Measurements from ENCODE around the gene KLK10.

KLK10 gene

GRCh38 chr19:51019544-51019925, at the start of gene KLK10:
KLK10 (minus strand) TSS chr19:51019709; CDS start chr19:51019130, 579 bp downstream.
- DNase-seq, result no peak

GRCh38 chr19:51066393-51067186, 47.1 kb upstream of the KLK10 start:
- DNase-seq, result no peak

- no peak for DNase-seq
These were observed 45.9 kb upstream of the KLK10 start for GRCh38 chr19:51065221-51065960.

GRCh38 chr19:51064534-51065220, 45.2 kb upstream of the KLK10 start, which contains the start of gene KLK13:
KLK13 (minus strand) TSS chr19:51065092; CDS start chr19:51065067, 25 bp downstream.
- DNase-seq, result no peak

- no peak for DNase-seq
These were observed 44.2 kb upstream of the KLK10 start for GRCh38 chr19:51063664-51064063.

GRCh38 chr19:51060973-51061372, 41.5 kb upstream of the KLK10 start:
- DNase-seq, result no peak

- DNase-seq, result no peak
These were observed 40.8 kb upstream of the KLK10 start for GRCh38 chr19:51060336-51060735.

GRCh38 chr19:51059715-51060114, 40.2 kb upstream of the KLK10 start:
- DNase-seq, result no peak

GRCh38 chr19:51055866-51056265, 36.4 kb upstream of the KLK10 start:
- no peak for DNase-seq

- DNase-seq, result no peak
These were observed 27.5 kb upstream of the KLK10 start for GRCh38 chr19:51047031-51047335.

GRCh38 chr19:51044327-51044726, 24.8 kb upstream of the KLK10 start:
- no peak for DNase-seq

- DNase-seq, result no peak
These were observed 24.0 kb upstream of the KLK10 start for GRCh38 chr19:51043497-51043896.

- DNase-seq, result no peak
These were observed 20.6 kb upstream of the KLK10 start for GRCh38 chr19:51040151-51040550.

- no peak for DNase-seq
These were observed 17.0 kb upstream of the KLK10 start for GRCh38 chr19:51036519-51036918.

- DNase-seq, result no peak
These were observed 15.2 kb upstream of the KLK10 start, which contains the start of gene KLK12 for GRCh38 chr19:51034704-51035103. KLK12 (minus strand) TSS chr19:51035002; CDS start chr19:51034621, 381 bp downstream.

GRCh38 chr19:51031880-51032225, 12.3 kb upstream of the KLK10 start:
- no peak for DNase-seq

- no peak for DNase-seq
These were observed 11.8 kb upstream of the KLK10 start for GRCh38 chr19:51031220-51031879.

GRCh38 chr19:51030631-51031030, 11.1 kb upstream of the KLK10 start:
- no peak for DNase-seq

GRCh38 chr19:51029718-51030117, 10.2 kb upstream of the KLK10 start:
- no peak for DNase-seq

- DNase-seq, result no peak
These were observed 8.4 kb upstream of the KLK10 start for GRCh38 chr19:51027873-51028272.

GRCh38 chr19:51027126-51027806, 7.8 kb upstream of the KLK10 start:
- no peak for DNase-seq

- no peak for DNase-seq
These were observed 7.0 kb upstream of the KLK10 start, which contains the start of gene KLK11 for GRCh38 chr19:51026554-51026831. KLK11 (minus strand) TSS chr19:51026616; CDS start chr19:51025631, 985 bp downstream.
